Measurements from ENCODE around the gene CRYZ. TPM values are rescaled to one million over a fixed set of nuclear protein-coding genes. Genes with fewer than 3 reads are reported as not detected.
"Not testable (repeated sequence)": the region's sequence is repeated elsewhere in the genome, so short reads cannot be mapped to it uniquely, and the experiment has no call there.

Gene CRYZ
- 41.8 and 53.7 TPM in 2 replicates for total RNA-seq (2012; rRNA removed)

GRCh38 chr1:74732960-74733603 is at the start of gene CRYZ, which contains the start of gene TYW3:
Gene CRYZ (minus strand): TSS chr1:74733050. CDS start chr1:74724821, 8,229 bp downstream.
Gene TYW3 (plus strand): TSS chr1:74733152. CDS start chr1:74733245, 93 bp downstream.
- H3K4me2 ChIP-seq (ENCODE audit: low read length) = peak within 1 kb of the TSS; percentile 95
- H3K4me1 ChIP-seq (ENCODE audit: control insufficient read depth, insufficient read depth, low read length) = peaks cover 29% of the 10 kb centered on the region
- peaks cover 12% of the 10 kb centered on the region for H3K36me3 ChIP-seq (ENCODE audit: insufficient read depth, low read length)
- H3K9me3 ChIP-seq (replicated peaks; ENCODE audit: low read length) = no peaks in the 10 kb centered on the region
- H3K4me3 ChIP-seq (ENCODE audit: low read length) = peak within 1 kb of the TSS; percentile 89
- no peaks in the 10 kb centered on the region for H3K27me3 ChIP-seq (ENCODE audit: control insufficient read depth, insufficient read depth, low read length)
- H3K9ac ChIP-seq (ENCODE audit: low read depth, low read length) = peak within 1 kb of the TSS; percentile 95

- Histone ChIP-seq H3K27me3 (ENCODE audit: control insufficient read depth, insufficient read depth, low read length) (peaks cover 19% of the 10 kb centered on the region), H3K36me3 (ENCODE audit: insufficient read depth, low read length) (no peaks in the 10 kb centered on the region), H3K9ac (ENCODE audit: low read depth, low read length) (no peak overlapping the region), H3K9me3 (replicated peaks; ENCODE audit: low read length) (no peaks in the 10 kb centered on the region), H3K4me3 (ENCODE audit: low read length) (no peak overlapping the region), H3K4me1 (ENCODE audit: control insufficient read depth, insufficient read depth, low read length) (no peaks in the 10 kb centered on the region), H3K4me2 (ENCODE audit: low read length) (no peak overlapping the region)
Observed at GRCh38 chr1:74780594-74780993, 47.7 kb upstream of the CRYZ start.

- Histone ChIP-seq H3K4me1 (ENCODE audit: control insufficient read depth, insufficient read depth, low read length) (no peaks in the 10 kb centered on the region), H3K36me3 (ENCODE audit: insufficient read depth, low read length) (no peaks in the 10 kb centered on the region), H3K4me2 (ENCODE audit: low read length) (no peak overlapping the region), H3K27me3 (ENCODE audit: control insufficient read depth, insufficient read depth, low read length) (peaks cover 20% of the 10 kb centered on the region), H3K9ac (ENCODE audit: low read depth, low read length) (no peak overlapping the region), H3K4me3 (ENCODE audit: low read length) (no peak overlapping the region), H3K9me3 (replicated peaks; ENCODE audit: low read length) (no peaks in the 10 kb centered on the region)
Observed at GRCh38 chr1:74779750-74780149, 46.9 kb upstream of the CRYZ start.

GRCh38 chr1:74777525-74777924 is 44.7 kb upstream of the CRYZ start:
- Histone ChIP-seq H3K9me3 (replicated peaks; ENCODE audit: low read length) (no peaks in the 10 kb centered on the region), H3K36me3 (ENCODE audit: insufficient read depth, low read length) (no peaks in the 10 kb centered on the region), H3K27me3 (ENCODE audit: control insufficient read depth, insufficient read depth, low read length) (peaks cover 27% of the 10 kb centered on the region), H3K4me1 (ENCODE audit: control insufficient read depth, insufficient read depth, low read length) (no peaks in the 10 kb centered on the region), H3K4me2 (ENCODE audit: low read length) (no peak overlapping the region), H3K9ac (ENCODE audit: low read depth, low read length) (no peak overlapping the region), H3K4me3 (ENCODE audit: low read length) (no peak overlapping the region)

- no peaks in the 10 kb centered on the region for H3K9me3 ChIP-seq (replicated peaks; ENCODE audit: low read length)
- H3K4me2 ChIP-seq (ENCODE audit: low read length) = no peak overlapping the region
- H3K4me3 ChIP-seq (ENCODE audit: low read length) = no peak overlapping the region
- H3K27me3 ChIP-seq (ENCODE audit: control insufficient read depth, insufficient read depth, low read length) = peaks cover 34% of the 10 kb centered on the region
- H3K36me3 ChIP-seq (ENCODE audit: insufficient read depth, low read length) = no peaks in the 10 kb centered on the region
- no peak overlapping the region for H3K9ac ChIP-seq (ENCODE audit: low read depth, low read length)
- no peaks in the 10 kb centered on the region for H3K4me1 ChIP-seq (ENCODE audit: control insufficient read depth, insufficient read depth, low read length)
Observed at GRCh38 chr1:74775735-74776134, 42.9 kb upstream of the CRYZ start.

GRCh38 chr1:74773582-74773981 is 40.7 kb upstream of the CRYZ start:
- H3K36me3 ChIP-seq (ENCODE audit: insufficient read depth, low read length) = no peaks in the 10 kb centered on the region

GRCh38 chr1:74772945-74773344 is 40.1 kb upstream of the CRYZ start:
- Histone ChIP-seq H3K4me1 (ENCODE audit: control insufficient read depth, insufficient read depth, low read length) (no peaks in the 10 kb centered on the region), H3K4me2 (ENCODE audit: low read length) (no peak overlapping the region)

More at GRCh38 chr1:74773582-74773981, 40.7 kb upstream of the CRYZ start:
- Histone ChIP-seq H3K4me1 (ENCODE audit: control insufficient read depth, insufficient read depth, low read length) (no peaks in the 10 kb centered on the region), H3K4me3 (ENCODE audit: low read length) (no peak overlapping the region), H3K9ac (ENCODE audit: low read depth, low read length) (no peak overlapping the region), H3K9me3 (replicated peaks; ENCODE audit: low read length) (no peaks in the 10 kb centered on the region), H3K4me2 (ENCODE audit: low read length) (no peak overlapping the region), H3K27me3 (ENCODE audit: control insufficient read depth, insufficient read depth, low read length) (peaks cover 30% of the 10 kb centered on the region)

GRCh38 chr1:74771913-74772515 is 39.2 kb upstream of the CRYZ start:
- Histone ChIP-seq H3K9me3 (replicated peaks; ENCODE audit: low read length) (no peaks in the 10 kb centered on the region), H3K4me3 (ENCODE audit: low read length) (no peak overlapping the region), H3K27me3 (ENCODE audit: control insufficient read depth, insufficient read depth, low read length) (peaks cover 27% of the 10 kb centered on the region), H3K4me1 (ENCODE audit: control insufficient read depth, insufficient read depth, low read length) (no peaks in the 10 kb centered on the region), H3K36me3 (ENCODE audit: insufficient read depth, low read length) (no peaks in the 10 kb centered on the region), H3K4me2 (ENCODE audit: low read length) (no peak overlapping the region), H3K9ac (ENCODE audit: low read depth, low read length) (no peak overlapping the region)

More at GRCh38 chr1:74772945-74773344, 40.1 kb upstream of the CRYZ start:
- Histone ChIP-seq H3K36me3 (ENCODE audit: insufficient read depth, low read length) (no peaks in the 10 kb centered on the region), H3K27me3 (ENCODE audit: control insufficient read depth, insufficient read depth, low read length) (peaks cover 27% of the 10 kb centered on the region), H3K9me3 (replicated peaks; ENCODE audit: low read length) (no peaks in the 10 kb centered on the region), H3K9ac (ENCODE audit: low read depth, low read length) (no peak overlapping the region), H3K4me3 (ENCODE audit: low read length) (no peak overlapping the region)

GRCh38 chr1:74767490-74767889 is 34.6 kb upstream of the CRYZ start:
- no peaks in the 10 kb centered on the region for H3K4me1 ChIP-seq (ENCODE audit: control insufficient read depth, insufficient read depth, low read length)
- no peak overlapping the region for H3K4me3 ChIP-seq (ENCODE audit: low read length)
- H3K36me3 ChIP-seq (ENCODE audit: insufficient read depth, low read length) = peaks cover 12% of the 10 kb centered on the region
- no peak overlapping the region for H3K4me2 ChIP-seq (ENCODE audit: low read length)
- peaks cover 8% of the 10 kb centered on the region for H3K27me3 ChIP-seq (ENCODE audit: control insufficient read depth, insufficient read depth, low read length)
- H3K9ac ChIP-seq (ENCODE audit: low read depth, low read length) = no peak overlapping the region
- no peaks in the 10 kb centered on the region for H3K9me3 ChIP-seq (replicated peaks; ENCODE audit: low read length)

GRCh38 chr1:74766579-74766978 is 33.7 kb upstream of the CRYZ start:
- Histone ChIP-seq H3K9me3 (replicated peaks; ENCODE audit: low read length) (no peaks in the 10 kb centered on the region), H3K4me1 (ENCODE audit: control insufficient read depth, insufficient read depth, low read length) (no peaks in the 10 kb centered on the region), H3K36me3 (ENCODE audit: insufficient read depth, low read length) (peaks cover 15% of the 10 kb centered on the region), H3K4me3 (ENCODE audit: low read length) (no peak overlapping the region), H3K4me2 (ENCODE audit: low read length) (no peak overlapping the region), H3K9ac (ENCODE audit: low read depth, low read length) (no peak overlapping the region), H3K27me3 (ENCODE audit: control insufficient read depth, insufficient read depth, low read length) (peaks cover 8% of the 10 kb centered on the region)

- Histone ChIP-seq H3K4me1 (ENCODE audit: control insufficient read depth, insufficient read depth, low read length) (no peaks in the 10 kb centered on the region), H3K27me3 (ENCODE audit: control insufficient read depth, insufficient read depth, low read length) (no peaks in the 10 kb centered on the region), H3K9me3 (replicated peaks; ENCODE audit: low read length) (no peaks in the 10 kb centered on the region), H3K36me3 (ENCODE audit: insufficient read depth, low read length) (peaks cover 21% of the 10 kb centered on the region), H3K4me2 (ENCODE audit: low read length) (no peak overlapping the region), H3K4me3 (ENCODE audit: low read length) (no peak overlapping the region), H3K9ac (ENCODE audit: low read depth, low read length) (no peak overlapping the region)
Observed at GRCh38 chr1:74763807-74764206, 31.0 kb upstream of the CRYZ start.

- not testable (repeated sequence) for H3K4me3 ChIP-seq (ENCODE audit: low read length); H3K4me2 ChIP-seq (ENCODE audit: low read length)
- H3K36me3 ChIP-seq (ENCODE audit: insufficient read depth, low read length) = peaks cover 39% of the 10 kb centered on the region
Observed at GRCh38 chr1:74756650-74757049, 23.8 kb upstream of the CRYZ start.

More at GRCh38 chr1:74756650-74757049, 23.8 kb upstream of the CRYZ start:
- H3K9ac ChIP-seq (ENCODE audit: low read depth, low read length); H3K4me1 ChIP-seq (ENCODE audit: control insufficient read depth, insufficient read depth, low read length); H3K9me3 ChIP-seq (replicated peaks; ENCODE audit: low read length); H3K27me3 ChIP-seq (ENCODE audit: control insufficient read depth, insufficient read depth, low read length): not testable (repeated sequence)

All from skeletal muscle satellite cell (primary cell).